Activated naive CD8-positive, alpha-beta T cell (primary cell): Measurements from ENCODE around the gene ZXDC.

Experiments used
- H3K27ac Mint-ChIP-seq: one replicate; pipeline ENCODE4 v1.8.0; 2021; ENCODE audit warnings: mixed read lengths
- H3K27me3 Mint-ChIP-seq: one replicate; pipeline ENCODE4 v1.8.0; 2021; ENCODE audit warnings: mixed read lengths
- H3K36me3 Mint-ChIP-seq: one replicate; pipeline ENCODE4 v1.8.0; 2021; ENCODE audit warnings: mixed read lengths
- H3K4me1 Mint-ChIP-seq: one replicate; pipeline ENCODE4 v1.8.0; 2021; ENCODE audit warnings: low read depth, mixed read lengths
- H3K4me3 Mint-ChIP-seq: one replicate; pipeline ENCODE4 v1.8.0; 2021; ENCODE audit warnings: mild to moderate bottlenecking, mixed read lengths
- H3K9me3 Mint-ChIP-seq: one replicate; pipeline ENCODE4 v1.8.0; 2021; ENCODE audit warnings: low read depth, mixed read lengths

ZXDC gene

DNA sequence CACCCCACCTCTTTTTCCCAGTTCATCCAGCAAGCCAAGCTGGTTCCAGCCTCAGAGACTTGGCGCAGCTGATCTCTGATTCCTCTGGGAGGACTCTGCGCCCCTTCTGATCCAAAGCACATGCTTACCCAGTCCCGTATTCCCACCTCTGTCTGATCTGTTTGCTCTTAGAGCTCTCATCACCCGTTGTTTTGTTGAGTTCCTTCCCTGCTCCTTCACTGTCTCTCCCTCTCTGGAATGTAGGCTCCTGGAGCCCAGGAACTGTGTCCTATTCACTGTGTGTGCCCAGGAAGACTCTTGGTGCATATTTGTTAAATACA, 1.3 kb upstream of the ZXDC start:
- peak overlapping the region; percentile 78 for H3K27ac Mint-ChIP-seq
- peaks cover 12% of the 10 kb centered on the region for H3K36me3 Mint-ChIP-seq
- H3K4me3 Mint-ChIP-seq = peak overlapping the region; percentile 81
- no peaks in the 10 kb centered on the region for H3K9me3 Mint-ChIP-seq
- H3K4me1 Mint-ChIP-seq = peaks cover 33% of the 10 kb centered on the region
- H3K27me3 Mint-ChIP-seq = no peaks in the 10 kb centered on the region

DNA sequence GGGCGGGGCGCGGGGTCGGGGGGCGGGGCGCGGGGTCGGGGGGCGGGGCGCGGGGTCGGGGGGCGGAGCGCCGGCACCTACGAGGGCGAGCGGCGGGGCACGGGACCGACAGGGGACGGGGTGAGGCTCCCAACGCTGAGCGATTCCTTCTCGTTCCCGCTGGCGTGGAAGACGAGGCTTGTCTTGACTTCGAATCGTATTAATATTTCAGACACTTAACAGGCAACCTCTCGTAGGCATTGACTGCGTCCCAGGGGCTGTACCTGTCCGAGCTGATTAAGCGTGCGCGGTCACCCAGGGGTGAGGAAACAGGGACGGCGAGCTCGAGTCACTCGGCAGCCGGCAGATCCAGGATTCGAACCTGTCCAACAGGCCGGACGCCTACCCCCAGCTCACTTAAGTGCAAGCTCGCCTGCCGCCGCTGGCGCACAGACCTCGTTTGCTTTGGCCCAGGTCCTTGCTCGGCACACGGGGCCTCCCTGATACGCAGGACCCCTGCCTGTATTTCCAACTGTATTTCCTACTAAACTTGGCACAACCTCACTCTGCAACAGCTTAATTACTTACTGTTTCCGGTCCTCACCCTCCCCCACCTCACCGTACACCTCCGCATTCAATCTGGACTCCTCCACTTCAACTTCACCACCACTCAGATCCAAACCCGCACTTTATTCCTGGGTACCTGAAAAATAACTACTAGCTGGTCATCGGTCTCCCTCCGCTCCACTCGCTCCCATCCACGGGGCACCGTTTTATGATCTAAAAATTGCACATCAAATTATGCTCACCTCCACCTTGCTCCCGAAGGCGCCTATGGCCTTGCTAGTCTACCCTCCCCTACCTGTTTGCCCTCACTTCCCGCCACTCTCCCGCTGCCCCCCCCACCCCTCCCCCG, 722 bp upstream of the ZXDC start:
- peaks cover 12% of the 10 kb centered on the region for H3K36me3 Mint-ChIP-seq
- no peaks in the 10 kb centered on the region for H3K27me3 Mint-ChIP-seq
- peak overlapping the region; percentile 87 for H3K4me3 Mint-ChIP-seq
- H3K9me3 Mint-ChIP-seq = no peaks in the 10 kb centered on the region
- H3K4me1 Mint-ChIP-seq = peaks cover 38% of the 10 kb centered on the region
- H3K27ac Mint-ChIP-seq = peak overlapping the region; percentile 76

DNA sequence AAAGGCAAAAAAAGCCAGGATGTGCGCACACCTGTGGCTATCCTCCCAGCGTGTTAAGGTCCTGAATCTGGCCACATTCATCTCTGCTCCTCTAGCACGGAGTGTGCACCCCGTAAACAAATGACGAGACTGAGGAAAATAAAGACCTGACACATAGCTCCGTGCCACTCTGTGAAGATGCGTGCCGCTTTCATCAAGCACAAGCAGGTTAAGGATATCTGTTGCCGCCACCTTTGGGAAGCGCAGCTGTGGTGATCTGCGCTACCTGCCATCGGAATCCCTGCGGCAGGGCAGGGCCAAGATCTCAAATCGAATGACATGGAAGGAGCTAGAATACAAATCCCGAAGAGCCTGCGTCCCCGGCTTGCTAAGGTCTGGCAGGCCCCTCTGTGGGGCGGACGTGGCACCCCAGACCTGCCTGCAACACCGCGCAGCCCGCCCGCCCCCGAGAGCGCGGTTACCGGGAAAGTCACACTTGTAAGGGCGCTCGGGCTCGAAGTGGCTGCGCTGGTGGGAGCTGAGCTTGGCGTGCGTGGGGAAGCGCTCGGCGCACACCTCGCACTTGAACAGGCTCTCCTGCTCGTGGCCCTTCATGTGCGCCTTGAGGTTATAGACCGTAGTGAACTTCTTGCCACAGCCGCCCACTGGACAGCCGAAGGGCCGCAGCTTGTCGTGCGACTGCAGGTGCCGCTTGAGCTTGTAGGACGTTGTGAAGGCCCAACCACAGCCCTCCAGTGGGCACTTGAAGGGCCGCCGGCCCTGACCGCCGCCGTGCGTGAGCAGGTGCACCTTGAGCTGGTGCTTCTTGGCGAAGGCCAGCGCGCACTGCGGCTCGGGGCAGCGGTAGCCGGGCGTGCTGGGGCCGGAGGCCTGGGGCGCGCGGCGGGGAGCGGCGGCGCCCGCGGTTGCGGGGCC, 936 bp downstream of the ZXDC start:
- Mint-ChIP-seq H3K9me3 (no peaks in the 10 kb centered on the region), H3K27ac (peak overlapping the region; percentile 84), H3K4me1 (peaks cover 47% of the 10 kb centered on the region), H3K4me3 (peak overlapping the region; percentile 96), H3K27me3 (no peaks in the 10 kb centered on the region), H3K36me3 (peaks cover 15% of the 10 kb centered on the region)

DNA sequence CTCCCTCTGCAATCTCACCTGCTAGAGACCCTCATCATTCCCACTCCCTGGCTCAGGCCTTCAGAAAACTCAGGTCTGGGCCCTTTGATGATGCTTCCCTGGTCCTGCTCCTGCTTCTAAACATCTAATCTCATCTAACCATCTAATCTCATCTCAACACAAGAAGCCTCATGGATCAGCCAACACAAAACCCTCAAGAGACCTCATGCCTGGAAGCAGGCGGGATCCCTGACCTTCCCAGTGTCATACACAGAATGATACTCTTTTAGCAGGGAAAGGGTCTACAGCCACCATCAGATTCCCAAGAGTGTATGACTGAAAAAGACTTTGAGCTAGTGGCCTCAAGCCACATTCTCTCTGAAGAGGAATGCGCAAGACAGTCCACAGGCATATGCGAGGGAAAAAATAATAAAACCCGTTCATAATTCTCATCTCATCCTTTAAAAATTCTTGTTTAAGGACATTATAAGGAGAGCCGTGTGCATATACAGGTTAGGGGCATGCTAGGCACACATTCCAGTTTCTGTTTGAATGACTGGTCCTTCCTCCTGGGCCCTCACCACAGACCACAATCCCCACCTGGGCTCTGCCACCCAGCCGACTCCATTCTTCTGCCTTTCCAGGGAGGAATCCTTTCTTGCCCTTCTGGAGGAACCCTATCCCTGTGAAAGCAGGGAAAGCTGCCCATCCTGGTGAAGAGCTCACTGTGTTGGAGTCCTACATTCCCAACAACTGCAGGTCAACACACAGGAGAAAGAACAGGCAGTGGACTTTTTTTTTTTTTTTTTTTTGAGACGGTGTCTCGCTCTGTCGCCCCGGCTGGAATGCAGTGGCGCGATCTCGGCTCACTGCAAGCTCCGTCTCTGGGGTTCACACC, 2.2 kb downstream of the ZXDC start:
- Mint-ChIP-seq H3K4me3 (peak overlapping the region; percentile 96), H3K27ac (peak overlapping the region; percentile 85), H3K36me3 (peaks cover 20% of the 10 kb centered on the region), H3K27me3 (no peaks in the 10 kb centered on the region), H3K4me1 (peaks cover 58% of the 10 kb centered on the region), H3K9me3 (no peaks in the 10 kb centered on the region)

DNA sequence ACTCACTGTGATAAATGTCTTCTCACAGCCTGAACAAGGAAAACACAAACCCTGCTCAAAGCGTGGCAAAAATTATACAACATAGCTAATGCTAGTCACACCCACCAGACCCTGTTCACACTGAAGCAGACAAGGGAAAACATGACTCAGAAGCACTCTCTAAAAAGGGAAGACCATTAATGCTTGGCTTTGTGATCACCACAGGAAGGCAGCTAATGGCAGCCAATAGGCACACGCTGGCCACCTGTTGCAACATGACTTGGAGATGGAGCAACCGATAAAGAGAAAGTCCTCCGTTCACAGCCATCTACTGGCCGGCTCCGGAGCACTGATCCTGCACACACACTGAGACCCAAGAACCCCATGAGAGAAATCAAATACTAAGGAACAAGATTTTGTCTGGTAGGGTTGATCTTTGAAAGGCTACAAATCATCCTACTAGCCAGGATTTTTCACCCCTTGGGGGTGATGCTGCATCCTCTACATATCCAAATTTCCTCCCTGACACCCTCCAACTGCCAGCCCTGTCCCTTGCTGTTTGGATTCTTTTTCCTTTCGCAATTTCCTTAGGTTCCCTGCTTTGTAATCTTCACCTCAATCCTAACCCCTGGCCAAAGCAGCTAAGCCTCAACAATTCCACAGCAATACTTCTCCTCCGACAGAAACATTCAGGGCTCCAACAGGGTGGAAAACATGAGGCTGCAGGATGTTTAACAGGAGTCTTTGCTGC, 3.2 kb downstream of the ZXDC start:
- peak overlapping the region; percentile 96 for H3K4me3 Mint-ChIP-seq
- peak overlapping the region; percentile 85 for H3K27ac Mint-ChIP-seq
- peaks cover 20% of the 10 kb centered on the region for H3K36me3 Mint-ChIP-seq
- peaks cover 65% of the 10 kb centered on the region for H3K4me1 Mint-ChIP-seq
- H3K27me3 Mint-ChIP-seq = no peaks in the 10 kb centered on the region
- no peaks in the 10 kb centered on the region for H3K9me3 Mint-ChIP-seq

DNA sequence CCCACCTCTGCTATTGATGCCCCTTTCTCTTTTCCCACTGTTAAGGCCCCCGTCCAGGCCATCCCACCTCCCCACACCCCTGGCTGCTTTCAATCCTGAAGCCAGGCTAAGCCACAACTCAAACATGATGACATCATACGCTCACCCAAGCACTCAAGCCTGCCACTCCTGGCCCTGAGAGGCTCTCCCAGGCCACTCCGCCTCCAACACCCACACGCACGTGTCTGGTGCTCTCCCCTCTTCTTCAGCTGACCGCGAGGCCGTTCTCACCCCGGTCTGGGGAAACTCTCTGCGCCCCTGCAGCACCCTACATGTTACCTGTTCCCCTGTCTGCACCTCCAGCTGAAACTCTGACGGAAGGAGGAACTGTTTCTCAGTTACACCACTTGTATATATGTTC, 6.2 kb downstream of the ZXDC start:
- Mint-ChIP-seq H3K4me1 (peaks cover 65% of the 10 kb centered on the region), H3K36me3 (peaks cover 25% of the 10 kb centered on the region), H3K27me3 (no peaks in the 10 kb centered on the region), H3K27ac (no peak overlapping the region), H3K9me3 (no peaks in the 10 kb centered on the region), H3K4me3 (no peak overlapping the region)

DNA sequence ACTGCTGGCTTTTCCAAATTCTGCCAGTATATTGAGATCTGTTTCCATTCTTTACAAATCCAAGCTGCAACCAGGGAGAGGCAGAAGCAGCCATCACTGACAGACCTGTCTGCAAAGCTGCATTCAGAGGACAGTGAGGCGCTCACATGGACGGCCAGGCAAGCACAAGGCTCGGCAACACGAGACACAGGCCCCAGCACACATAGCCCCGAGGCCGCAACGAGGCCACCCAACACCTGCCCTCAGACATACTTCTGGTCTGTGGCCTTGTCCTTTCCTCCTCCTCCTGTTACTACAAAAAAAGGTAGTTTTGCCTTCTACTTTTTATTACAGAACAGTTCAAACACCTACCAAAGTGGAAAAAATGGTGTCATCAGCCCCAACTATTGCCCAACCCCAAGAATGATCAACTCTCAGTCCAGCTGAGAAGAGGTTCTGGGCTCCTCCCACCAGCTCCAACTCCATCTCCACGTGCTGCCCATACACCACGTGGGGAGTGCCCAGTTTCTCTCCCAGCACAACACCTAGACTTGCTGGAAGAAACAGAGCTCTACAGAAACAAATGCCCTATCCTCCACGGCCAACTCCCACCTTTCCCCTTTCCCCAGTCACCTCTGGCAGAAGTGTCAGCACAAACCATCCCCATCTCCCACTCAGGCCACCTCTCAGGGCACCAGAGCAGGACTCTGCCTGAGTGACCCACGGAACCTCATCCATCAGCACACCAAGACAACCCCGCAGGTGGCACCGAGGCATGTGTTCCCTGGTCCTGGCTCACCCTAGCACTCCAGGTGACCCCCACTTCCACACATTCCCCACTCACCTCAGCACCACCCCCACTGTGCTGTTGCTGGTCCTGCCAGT, 7.4 kb downstream of the ZXDC start:
- Mint-ChIP-seq H3K27ac (peak overlapping the region; percentile 23), H3K36me3 (peaks cover 22% of the 10 kb centered on the region), H3K4me3 (no peak overlapping the region), H3K4me1 (peaks cover 57% of the 10 kb centered on the region), H3K9me3 (no peaks in the 10 kb centered on the region), H3K27me3 (no peaks in the 10 kb centered on the region)

DNA sequence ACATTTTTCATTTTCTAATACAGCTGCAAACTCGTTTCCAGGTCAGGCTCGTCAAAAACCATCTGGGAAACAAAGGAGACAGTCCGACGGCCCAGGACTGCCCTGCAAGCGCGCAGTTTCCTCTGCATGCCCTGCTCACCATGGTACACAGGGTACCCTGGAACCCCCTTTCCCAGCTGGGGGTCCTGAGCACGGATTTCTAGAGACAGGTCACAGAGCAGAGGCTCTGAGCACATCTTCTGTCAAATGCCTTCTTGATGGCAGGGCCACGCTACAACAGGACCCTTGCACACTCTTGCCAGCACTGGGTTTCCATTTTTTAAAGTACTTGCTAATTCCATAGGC, 8.1 kb downstream of the ZXDC start:
- no peak overlapping the region for H3K4me3 Mint-ChIP-seq
- peaks cover 17% of the 10 kb centered on the region for H3K36me3 Mint-ChIP-seq
- H3K4me1 Mint-ChIP-seq = peaks cover 50% of the 10 kb centered on the region
- H3K9me3 Mint-ChIP-seq = no peaks in the 10 kb centered on the region
- no peak overlapping the region for H3K27ac Mint-ChIP-seq
- H3K27me3 Mint-ChIP-seq = no peaks in the 10 kb centered on the region

DNA sequence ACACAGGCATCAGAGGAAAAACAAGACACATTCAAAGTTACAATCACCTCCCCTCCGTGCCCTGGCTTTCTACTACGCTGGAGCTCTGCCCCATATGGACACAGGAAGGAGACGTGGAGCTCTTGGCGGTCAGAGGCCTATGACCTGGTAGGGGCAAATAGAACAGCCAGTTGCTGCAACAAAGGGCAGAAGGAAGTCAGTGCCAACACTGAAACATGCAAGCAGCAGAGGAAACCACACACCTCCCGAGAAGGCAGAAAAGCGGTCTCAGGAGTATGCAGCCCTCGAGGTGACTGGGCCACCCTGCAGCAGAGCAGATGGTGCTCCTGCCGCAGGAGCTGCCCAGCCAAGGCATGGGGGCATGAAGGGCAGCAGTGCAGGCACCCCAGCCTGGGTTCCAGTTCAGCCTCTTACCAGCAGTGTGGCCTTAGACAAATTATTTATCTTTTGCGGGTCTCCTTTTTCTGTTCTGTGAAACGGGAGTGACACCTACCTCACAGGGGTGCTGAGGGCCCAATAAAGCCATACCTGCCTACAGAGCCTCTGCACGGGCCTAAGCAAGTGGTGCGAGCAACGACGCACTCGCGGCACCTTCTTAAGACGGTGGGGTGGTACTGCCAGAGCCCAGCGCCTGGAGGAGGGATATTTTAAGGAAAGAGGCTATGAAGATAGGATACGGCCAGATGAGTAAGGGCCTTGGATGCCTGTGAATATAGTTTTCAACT, 8.6 kb downstream of the ZXDC start:
- no peak overlapping the region for H3K27ac Mint-ChIP-seq
- no peak overlapping the region for H3K4me3 Mint-ChIP-seq

DNA sequence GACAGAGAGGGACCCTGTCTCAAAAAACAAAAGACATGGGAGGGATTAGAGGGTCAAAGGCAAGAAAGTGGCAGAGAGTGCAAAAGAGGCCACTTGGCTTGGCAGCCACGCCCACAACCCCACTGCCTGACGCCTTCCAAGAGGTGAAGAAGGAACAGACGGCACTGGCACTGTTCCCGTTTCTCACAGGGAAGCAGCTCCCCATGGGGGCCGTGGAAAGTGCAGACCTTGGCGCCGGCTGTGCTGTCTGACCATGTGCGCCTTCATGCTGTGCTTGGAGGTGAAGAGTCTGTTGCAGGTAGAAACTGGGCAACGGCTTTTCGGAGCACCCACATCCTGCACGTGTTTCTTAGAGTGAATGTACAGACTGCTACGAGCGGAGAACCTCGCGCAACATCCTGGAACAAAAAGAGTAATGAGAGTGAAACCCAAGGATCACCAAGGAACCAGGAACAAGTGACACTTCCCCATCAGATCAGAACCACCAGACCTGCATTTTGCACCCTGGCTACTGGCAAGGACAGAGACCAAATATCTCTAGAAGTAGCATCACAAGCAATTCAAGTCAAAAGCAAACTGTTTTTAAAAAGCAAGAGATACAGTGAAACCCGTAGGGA, 9.7 kb downstream of the ZXDC start:
- H3K36me3 Mint-ChIP-seq = peaks cover 15% of the 10 kb centered on the region
- peaks cover 38% of the 10 kb centered on the region for H3K4me1 Mint-ChIP-seq
- no peaks in the 10 kb centered on the region for H3K27me3 Mint-ChIP-seq
- no peaks in the 10 kb centered on the region for H3K9me3 Mint-ChIP-seq
- no peak overlapping the region for H3K27ac Mint-ChIP-seq
- no peak overlapping the region for H3K4me3 Mint-ChIP-seq

More for the DNA sequence above, 8.6 kb downstream of the ZXDC start:
- no peaks in the 10 kb centered on the region for H3K27me3 Mint-ChIP-seq
- no peaks in the 10 kb centered on the region for H3K9me3 Mint-ChIP-seq
- peaks cover 44% of the 10 kb centered on the region for H3K4me1 Mint-ChIP-seq
- peaks cover 15% of the 10 kb centered on the region for H3K36me3 Mint-ChIP-seq

DNA sequence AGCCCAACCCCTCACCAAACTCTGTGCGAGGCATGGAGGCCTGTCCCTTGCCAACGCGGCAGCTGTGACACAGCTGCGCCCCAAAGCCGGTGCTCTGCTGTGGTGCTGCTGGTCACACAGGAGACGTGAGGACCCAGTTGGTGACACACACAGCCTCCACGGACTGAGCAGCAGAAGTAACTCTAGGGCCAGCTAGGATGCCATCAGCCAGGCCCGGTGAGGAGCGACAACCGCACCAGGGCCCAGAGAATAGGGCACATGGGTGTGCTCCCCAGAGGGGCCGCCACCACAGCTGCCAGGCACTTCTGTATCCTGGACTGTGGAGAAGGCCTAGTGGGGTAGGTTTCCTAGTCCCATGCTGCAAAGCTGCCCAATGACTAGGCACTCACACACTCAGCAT, 10.7 kb downstream of the ZXDC start:
- H3K4me3 Mint-ChIP-seq = no peak overlapping the region
- H3K36me3 Mint-ChIP-seq = peaks cover 12% of the 10 kb centered on the region
- H3K27me3 Mint-ChIP-seq = no peaks in the 10 kb centered on the region
- H3K9me3 Mint-ChIP-seq = no peaks in the 10 kb centered on the region
- H3K4me1 Mint-ChIP-seq = peaks cover 34% of the 10 kb centered on the region
- H3K27ac Mint-ChIP-seq = no peak overlapping the region

DNA sequence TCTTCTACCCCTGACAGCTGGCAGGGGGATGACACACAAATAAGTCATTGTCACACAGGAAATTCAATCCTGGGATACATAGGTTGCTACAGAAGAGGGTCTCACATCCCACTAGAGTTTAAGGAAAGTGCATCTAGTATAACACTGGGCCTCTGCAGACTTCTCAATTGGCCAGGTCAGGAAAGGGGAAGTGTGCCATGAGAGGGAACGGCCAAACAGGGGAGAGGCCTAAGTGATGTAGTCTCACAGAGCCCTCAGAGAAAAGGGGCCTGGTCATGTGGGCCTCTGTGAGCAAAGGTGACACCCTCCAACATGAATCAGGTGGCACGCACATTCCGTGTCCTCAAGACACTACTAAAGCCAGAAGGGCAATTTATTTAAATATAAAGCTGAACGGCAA, 11.2 kb downstream of the ZXDC start:
- H3K4me3 Mint-ChIP-seq = no peak overlapping the region
- peak overlapping the region; percentile 28 for H3K27ac Mint-ChIP-seq

DNA sequence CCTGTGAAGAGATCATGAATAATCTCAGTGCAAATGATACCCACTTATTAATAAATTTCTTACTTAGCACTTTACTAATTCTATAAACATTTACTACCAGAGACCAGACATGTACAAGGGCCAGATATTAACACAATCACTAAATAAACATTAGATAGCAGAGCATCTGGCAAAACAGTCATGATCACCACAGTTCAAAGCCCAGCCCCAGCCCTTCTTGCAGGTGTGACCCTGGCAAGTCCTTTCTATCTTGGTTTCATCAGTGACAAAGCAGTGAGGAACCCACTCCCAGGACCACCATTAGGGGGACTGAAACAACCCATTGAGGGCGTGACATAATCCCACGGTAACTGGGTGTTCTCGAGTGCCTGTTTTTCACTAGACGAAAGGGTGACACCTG, 11.6 kb downstream of the ZXDC start:
- H3K36me3 Mint-ChIP-seq = peaks cover 7% of the 10 kb centered on the region
- peak overlapping the region; percentile 28 for H3K27ac Mint-ChIP-seq
- no peaks in the 10 kb centered on the region for H3K9me3 Mint-ChIP-seq
- peaks cover 30% of the 10 kb centered on the region for H3K4me1 Mint-ChIP-seq
- H3K27me3 Mint-ChIP-seq = no peaks in the 10 kb centered on the region
- H3K4me3 Mint-ChIP-seq = no peak overlapping the region

More for the DNA sequence above, 11.2 kb downstream of the ZXDC start:
- no peaks in the 10 kb centered on the region for H3K27me3 Mint-ChIP-seq
- H3K36me3 Mint-ChIP-seq = peaks cover 10% of the 10 kb centered on the region
- H3K9me3 Mint-ChIP-seq = no peaks in the 10 kb centered on the region
- H3K4me1 Mint-ChIP-seq = peaks cover 32% of the 10 kb centered on the region
